HG03095 (cell line): Measurements from ENCODE around the gene UNC5C.

Experiments
- ATAC-seq: cut with Tn5 transposase; IDR thresholded peaks from one replicate; pipeline ENCODE4 v1.9.1; 2021; ENCODE audit warnings: moderate library complexity; ENCODE audit not compliant: unreplicated experiment

Gene UNC5C

DNA sequence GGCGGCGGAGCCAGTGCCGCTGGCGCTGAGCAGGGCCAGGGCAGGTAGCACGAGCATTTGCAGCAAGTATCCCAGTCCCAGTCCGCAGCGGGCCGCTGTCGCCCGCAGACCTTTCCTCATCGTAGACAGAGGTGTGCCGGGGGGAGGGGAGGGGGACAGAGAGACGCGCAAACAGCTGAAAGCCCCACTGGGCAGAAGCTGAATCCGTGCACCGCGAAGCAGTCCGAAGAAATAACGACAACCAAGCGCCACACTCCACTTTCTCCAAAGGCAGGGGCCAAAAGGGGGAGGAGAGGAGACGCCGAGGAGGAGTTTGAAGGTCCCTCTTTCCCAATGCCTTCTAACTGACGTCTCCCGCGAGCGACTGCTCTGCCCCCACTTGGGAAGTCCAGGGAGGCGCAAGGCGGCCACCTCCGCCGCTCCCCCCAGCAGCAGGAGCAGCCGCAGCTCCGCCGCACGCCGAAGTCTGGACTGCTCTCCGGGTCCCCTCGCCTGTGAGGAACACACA, at the start of gene UNC5C:
TSS of gene UNC5C (minus strand) at position 236 of the 508 bp plus-strand sequence.
- ATAC-seq, result no peak

DNA sequence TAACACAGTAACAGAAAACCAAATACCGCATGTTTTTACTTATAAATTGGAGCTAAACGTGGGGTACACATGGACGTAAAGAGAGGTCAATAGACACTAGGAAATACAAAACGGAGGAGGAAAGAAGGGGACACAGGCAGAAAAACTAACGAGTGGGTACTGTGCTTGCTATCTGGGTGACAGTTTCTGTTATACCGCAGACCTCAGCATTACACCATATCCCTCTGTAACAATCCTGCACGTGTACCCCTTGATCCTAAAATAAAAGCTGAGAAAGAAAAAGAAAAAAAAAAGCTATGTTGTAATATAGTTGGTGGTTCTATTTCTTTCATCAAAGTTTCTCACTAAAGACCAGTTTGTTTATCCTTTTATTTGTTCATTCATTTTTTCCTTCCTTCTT, 47.9 kb upstream of the UNC5C start:
- no peak for ATAC-seq

DNA sequence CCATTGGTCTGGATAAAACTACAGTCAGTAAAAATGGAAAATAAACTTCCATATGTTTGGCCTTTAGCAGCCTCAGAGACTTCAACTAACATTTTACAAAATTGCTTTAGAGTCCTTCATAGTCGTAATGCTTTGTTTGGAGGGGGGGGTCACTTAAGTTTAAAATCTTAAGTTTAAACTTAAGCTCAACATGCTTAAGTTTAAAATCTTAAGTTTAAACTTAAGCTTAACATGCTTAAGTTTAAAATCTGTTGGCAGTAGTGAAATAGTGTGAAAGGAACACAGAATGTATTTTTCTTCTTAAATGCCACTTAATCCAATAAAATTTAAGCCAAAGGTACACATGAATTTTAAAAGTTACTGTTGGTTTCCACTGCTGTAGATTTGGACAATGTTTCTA, 45.9 kb upstream of the UNC5C start:
- ATAC-seq, result no peak

DNA sequence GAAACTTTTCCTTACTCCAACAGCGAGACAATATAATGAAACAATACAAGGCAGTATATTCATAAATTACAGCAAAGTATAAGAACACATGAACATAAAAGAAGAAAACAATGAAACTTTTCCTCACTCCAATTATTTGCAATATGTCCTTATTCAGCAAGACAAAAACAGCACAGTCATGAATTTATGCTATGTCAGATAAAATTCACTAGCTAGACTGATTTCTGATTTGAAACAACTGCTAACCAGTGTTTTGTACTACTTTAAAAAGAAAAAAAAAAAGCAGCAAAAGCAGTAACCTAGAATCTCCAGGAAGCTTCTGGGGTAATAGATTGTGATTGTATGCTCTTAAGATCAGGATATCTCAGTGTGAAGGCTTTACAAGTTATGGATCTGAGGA, 45.2 kb upstream of the UNC5C start:
- ATAC-seq, result no peak

DNA sequence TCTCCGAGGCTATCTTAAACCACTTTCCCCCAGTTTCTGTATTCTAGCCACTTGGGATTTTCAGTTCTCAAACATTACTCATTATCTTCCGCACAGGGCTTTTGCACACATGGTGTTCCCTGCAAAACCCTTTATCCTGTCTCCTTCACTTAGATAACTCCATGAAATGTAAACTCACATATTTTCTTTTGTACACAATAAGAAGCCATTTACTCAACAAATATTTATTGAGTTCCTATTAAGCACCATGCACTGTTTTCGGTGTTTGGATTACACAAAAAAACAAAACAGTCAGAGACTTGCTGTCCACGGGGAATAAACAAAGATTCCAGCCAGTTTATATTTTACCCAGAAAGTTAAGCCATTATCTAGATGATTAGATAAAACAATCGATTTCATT, 42.5 kb upstream of the UNC5C start:
- ATAC-seq, result no peak

DNA sequence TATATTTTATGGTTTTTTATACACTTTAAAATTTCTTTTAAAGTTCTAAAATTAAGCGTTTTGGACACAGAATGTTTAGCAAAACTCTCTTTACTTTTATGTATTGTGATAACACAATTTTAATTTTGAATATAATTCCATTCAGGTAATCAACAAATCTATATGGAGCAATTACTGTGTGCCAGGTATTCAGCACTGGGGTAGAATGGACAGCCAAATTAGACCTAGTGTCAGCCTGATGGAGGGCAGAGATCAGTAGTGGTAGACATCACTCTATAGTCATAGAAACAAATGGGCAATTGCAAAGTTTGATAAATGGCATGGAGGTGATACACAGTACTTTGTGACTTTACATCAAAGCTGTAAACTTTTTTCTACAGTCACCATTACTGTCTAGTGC, 41.8 kb upstream of the UNC5C start:
- no peak for ATAC-seq

DNA sequence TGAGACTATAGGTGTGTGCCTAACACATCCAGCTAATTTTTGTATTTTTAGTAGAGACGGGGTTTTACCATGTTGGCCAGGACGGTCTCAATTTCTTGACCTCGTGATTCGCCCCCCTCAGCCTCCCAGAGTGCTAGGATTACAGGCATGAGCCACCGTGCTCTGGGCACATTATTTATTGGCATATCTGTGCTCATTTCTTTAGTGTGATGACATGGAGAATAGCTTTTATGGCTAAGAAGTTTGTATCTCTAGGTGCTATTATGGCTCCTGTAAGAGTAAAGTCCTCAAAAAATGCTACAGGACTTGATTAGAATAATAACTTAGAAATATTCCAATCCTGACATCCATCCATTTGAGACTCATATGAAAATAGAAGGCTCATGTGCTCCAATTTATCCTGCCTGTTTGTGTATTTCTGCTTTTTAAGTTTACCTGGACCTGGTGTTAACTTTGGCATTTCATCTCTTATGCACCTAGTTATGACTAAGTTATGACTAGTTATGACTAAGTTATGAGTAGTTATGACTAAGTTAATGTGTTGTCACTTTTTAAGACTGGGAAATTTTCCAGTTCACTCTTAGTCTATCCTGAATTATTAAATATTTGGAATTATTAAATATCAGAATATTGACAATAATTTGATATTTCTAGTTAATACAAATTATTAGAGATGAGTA, 36.4 kb upstream of the UNC5C start:
- no peak for ATAC-seq

DNA sequence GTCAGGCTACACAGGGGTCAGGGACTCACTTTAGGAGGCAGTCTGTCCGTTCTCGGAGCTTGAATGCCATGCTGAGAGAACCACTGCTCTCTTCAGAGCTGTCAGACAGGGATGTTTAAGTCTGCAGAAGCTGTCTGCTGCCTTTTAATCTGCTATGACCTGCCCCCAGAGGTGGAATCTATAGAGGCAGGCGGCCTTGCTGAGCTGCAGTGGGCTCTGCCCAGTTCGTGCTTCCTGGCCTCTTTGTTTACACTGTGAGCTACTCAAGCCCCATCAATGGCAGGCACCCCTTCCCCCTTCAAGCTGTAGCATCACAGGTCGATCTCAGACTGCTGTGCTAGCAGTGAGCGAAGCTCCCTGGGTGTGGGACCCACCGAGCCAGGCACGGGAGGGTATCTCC, 31.5 kb upstream of the UNC5C start:
- ATAC-seq, result no peak

DNA sequence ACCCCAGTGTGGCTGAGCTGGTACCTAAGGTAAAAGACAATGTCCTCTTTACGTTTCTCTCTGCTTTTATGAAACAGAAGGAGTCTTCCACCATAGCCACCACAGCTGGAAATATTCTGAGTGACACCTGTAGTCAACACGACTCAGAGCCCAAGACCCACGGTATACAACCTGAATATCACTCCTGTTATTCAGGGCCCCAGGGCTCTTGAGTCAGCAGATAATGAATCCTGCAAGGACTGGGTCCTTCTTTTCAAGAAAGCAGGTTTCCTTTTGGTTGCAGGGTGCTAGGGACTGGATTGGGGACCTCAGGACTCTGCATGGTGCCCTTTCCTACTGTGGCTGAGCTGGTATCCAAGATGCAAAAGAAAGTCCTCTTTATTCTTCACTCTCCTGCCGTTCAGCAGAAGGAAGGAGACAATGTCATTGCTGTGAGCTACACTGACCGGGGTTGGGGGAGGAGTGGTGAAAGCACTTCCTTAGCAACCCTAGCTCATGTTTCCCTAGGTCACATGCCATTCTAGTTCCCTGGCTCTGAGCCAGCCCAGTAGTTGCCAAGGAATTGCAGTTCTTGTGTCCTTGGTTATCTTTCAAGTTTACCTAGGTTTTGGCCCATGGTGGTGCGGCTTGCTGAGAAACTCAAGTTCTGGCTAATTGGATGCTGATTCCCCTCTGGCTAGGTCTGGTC, 23.7 kb upstream of the UNC5C start:
- ATAC-seq, result no peak

DNA sequence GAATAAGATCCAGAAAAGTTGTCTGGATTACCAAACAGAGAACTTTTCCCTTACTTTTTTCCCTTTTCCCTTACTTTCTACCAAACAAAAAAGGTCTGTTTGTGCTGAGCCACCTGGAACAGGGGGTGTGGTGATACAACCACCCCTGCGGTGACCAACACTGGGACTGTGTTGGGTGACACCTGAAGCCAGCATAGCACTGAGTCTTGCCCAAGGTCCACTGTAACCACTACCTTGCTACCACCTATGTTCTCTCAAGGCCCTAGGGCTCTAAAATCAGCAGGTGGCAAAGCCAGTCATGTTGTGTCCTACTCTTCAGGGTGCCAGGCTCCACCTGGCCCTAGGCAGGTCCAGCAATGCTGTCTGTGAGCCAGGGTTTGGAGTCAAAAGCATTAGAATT, 22.8 kb upstream of the UNC5C start:
- no peak for ATAC-seq

DNA sequence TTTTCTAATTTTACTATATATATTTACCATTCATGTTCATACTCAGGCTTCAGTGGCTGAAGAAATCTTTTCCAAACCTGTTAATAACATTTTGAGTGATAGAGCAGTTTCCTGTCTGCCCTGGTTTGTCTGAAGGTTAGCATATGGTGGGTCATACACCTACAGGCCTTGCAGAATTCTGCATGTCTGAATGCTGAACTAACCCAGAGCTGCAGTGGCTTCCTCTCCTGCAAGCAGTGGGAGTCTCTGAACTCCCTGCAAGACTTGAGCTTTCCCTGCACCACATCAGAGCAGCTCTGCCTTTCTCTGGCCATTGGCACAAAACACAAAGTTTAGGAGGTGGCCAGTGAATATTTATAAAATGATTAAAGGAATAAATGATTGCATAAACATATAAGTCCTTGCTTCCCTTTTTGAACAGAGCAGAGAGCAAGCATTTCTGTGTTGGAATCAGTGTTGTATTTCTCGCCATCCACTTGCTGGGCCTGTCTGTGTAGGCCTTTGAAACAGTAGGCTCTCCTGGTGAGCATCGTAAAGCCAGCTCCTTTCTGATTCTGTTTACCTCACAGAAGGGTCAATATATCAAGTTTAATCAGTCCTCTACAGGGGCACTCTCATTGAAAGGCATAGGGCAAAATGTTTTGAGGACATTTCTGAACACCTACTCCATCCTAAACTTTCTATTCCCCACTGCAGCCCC, 15.0 kb upstream of the UNC5C start:
- ATAC-seq, result no peak

DNA sequence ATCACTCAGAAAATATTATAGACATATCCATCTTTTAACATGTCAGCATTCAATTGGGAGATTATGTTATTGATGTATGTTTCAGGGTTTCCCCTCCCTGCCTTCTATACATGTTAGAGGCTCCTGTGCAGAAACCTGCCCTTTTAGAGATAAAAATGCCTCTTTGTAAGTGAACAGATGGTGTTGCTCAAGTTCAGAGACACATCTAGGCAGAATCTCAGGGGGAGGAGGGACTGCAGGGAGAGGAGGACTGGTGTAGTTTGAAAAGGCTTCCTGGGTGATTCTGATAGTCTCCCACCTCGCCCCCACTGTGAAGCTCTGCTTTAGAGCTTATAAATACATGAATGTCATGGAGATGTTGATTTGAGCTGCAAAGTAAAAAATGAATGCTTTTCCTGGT, 12.0 kb upstream of the UNC5C start:
- ATAC-seq, result no peak

DNA sequence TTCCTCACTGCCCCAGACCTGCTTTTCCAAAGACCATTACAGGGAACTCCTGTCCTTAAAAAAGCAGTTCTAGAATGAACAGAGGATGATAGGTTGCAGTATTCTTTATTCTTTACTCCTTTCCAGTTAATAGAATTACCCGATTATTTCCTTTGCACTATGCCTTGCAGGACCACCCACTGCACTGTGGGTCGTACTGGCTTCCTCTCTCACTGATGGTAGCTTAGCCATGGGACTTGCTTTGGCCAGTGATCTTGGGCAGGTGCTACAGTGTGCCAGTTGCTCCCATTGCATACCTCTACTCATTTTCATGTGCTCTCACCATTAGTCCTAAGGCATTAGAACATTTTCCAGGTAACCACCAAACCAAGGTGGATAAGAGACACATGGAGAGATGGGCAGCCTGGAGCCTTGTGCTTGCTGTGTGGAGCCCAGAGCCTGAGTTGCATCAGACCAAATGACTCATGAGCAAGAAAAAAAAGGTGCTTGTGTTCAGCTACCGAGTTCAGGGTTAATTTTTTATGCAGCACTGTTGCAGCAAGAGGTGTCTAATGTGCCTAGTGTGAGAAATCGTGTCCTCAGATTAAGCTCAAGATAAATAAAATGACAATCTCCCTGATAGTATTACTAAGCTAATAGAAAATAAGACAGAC, 7.6 kb upstream of the UNC5C start:
- no peak for ATAC-seq

DNA sequence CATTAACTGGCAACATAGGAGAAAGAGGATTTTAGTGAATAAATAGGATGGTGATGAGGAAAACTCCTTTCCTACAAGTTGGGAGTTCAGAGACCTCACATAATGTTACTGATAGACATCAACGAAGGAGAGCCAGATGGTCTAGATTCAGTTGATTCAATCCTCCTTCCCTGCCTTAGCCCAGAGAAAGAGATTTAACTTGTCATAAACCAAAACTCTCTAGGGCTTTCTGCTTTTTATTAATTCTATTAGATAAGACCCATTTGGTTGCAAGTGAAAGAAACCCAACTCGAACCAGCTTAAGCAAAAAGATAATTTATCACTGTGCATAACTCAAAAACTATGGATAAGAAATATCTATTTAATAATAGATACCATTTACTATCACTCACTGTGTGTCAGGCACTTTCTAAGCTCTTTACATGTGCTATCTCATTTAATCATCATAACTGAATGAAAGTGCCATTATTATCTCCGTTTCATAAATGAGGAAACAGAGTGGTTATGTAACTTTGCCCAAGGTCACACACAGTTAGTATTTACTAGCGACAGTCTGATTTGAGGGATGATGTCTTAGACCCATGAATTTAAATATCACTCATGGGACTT, 4.3 kb upstream of the UNC5C start:
- no peak for ATAC-seq

DNA sequence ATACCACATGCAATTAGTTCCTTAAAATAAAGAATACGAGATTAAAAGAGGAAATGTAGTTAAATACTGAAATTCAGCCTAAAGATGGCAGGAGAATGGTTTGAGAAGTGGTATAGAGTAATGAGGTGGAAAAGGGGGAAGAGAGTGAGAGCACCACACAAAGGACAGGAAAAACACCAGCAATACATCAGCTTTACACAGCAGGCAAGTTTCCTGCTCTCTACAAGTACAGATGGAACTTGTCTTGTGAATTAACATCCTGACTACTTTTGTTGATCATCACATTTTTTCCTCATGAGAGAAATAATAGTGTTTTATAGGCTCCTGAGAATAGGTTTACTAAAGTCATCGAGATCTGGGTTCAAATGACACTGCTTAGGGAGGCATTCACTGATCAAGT, 2.9 kb upstream of the UNC5C start:
- ATAC-seq, result no peak

DNA sequence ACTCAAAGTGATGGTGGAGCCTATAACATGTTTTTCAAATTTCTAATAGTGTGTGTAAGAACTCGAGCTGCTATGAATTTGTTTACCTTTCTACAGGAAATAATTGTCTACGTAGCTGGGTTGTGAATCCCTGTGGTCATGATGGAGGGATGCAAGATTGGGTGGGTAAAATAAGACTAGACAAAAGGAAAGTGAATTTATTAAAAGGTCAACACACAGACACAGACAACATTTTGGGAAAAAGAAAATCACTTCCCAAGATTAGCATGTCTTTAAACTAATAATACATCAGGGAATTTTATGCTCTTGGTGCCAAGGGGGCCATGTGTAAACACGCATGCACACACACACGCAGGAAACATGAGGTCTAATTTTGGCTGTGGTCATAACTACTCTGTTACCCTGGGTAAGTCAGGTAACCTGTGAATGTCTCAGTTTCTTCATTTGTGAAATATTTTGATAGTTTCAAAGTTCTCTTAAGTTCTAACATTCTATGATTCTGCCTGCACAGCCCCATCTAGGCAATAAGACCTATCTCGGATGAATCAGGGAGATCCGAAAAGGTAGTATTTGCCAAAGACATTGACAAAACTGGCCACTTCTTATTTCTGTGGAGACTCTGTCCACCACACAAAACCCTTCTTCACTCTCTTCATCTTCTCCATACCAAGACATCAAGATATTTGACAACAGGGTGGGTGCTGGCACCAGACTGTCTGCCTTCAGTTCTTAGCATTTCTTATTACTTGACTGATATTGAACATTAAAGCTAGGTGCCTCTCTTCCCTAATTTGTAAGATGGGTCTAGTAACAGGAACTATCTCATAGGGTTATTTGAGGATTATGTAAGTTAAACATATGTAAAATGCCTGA, 1.6 kb upstream of the UNC5C start:
- no peak for ATAC-seq

DNA sequence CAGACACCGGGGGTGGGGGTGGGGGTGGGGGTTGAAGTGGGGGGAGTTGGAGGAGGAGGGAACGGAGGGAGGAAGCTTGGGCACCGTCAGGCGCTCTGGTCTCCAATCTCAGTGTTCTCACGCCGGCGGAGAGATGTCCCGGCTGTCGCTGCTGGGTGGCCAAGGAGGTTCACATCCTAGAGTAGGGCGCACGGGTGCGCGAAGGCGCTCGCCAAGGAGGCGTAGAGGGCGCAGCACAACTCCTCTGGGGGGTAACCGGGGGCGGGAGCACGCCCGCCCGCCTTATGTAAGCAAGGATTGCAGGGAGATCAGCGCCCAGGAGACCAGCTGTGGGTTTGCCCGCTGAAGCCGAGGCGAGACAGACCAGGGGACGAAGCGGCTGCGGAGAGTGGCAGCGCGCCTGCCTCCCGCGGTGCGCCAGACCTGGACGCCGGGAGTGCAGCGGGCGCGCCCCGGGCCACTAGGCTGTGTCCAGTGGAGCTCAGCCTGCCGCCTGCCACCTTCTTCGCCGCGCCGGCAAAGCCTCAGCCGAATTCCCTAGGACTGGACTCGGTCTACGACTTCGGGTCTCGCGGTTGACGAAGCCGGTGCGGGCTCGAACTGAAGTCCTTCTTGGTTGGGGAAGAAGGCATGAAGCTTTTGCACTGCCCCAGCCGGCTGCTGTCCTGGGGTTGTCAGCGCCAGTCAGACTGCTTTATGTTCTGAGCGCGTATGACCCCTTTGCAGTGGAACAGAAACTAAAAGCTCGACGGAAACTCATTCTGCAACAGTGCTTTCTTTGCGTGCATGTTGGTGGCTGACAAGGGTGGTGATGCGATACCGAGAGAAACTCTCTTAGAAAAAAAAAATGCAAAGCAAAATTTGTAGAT, 707 bp upstream of the UNC5C start:
- ATAC-seq, result peak; percentile 98

DNA sequence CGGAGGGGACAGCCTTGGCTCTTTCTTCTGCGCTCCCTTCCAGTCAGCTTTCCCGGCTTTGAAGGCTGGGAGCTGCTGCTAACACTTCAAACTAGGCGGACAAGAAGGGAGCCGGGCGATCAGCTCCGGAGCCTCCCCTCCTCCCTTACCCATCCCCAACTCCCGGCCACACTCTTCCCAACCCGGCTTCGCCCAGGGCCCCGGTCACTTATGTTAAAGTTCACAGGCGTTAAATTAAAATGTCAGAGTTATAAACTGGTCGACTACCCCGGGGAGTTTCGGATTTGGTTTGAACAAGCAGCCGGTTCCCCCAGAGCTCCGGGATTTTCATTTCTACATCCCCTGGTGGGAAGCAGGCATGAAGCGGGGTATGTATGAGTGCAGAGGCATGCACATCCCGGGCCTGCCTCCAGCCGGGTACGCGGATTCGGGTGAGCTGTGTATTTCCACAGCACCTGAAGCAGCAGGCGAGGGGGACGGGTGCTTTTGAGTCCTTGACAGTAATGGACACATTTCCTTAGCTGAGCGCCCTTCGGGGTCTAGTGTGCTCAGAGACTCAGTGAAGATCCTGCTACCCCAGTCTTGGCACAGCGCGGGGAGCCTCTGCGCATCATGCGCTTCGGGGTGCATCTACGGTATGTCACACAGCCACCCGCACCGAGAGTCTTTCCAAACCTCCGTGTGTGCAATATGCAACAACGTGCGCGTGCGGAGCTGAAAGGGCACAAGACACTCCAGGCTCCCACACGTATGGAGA, 880 bp downstream of the UNC5C start:
- no peak for ATAC-seq
